ENCODE measurements around the gene TMEM269.

Gene TMEM269, protein sequence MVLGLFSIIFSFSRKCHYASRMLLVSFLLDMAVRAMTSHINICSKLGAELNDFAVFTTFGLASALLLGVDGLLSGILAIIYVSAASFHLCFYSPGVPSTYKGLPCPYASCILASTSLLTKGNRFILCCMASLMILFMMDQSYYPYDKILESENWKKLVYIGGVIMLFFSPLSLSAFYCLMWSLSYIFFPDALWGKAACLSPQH

DNA sequence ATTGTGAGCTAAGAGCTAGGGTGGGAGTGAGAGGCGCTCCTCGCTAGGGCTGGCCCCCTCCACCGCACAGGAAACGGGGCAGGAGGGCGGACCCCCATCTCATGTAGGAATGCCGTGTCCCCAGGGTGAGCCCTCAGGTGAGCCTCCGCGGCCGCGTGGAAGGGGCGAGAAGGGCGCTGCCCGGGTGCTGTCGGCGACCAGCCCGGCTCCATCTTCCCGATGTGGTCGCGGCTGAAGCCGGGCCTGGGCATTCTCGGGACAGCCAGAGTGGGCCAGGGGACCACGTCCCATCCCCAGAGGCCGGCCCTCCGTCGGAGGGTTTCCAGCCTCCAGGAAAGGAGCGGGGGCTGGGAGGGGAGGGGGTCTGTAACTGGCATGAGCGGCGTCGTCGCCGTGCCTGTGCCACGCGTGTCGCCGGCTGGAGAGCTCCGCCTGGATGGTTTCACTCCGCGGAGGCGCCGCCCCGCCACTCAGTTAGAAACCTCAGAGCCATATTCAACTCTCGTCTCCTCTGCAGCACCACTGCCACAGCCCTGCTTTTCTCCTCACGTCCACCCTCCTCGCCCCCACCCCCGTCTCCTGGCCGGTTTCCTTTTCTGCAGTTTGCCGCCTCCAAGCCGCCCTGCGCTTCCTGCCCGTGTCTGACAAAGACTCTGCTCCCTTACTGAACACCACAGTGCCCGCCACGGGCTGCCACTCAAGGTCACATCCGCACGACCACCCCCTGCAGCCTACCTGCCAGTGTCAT is at the start of gene TMEM269:
TMEM269 (plus strand) TSS at position 46 of the 748 bp plus-strand sequence. CDS start 4,903 bp downstream, outside the sequence.
- no peak for DNase-seq (ENCODE audit: low spot score)

- no peak for DNase-seq (ENCODE audit: low spot score)
Observed at GRCh38 chr1:42735056-42735455, 49.7 kb upstream of the TMEM269 start.

DNA sequence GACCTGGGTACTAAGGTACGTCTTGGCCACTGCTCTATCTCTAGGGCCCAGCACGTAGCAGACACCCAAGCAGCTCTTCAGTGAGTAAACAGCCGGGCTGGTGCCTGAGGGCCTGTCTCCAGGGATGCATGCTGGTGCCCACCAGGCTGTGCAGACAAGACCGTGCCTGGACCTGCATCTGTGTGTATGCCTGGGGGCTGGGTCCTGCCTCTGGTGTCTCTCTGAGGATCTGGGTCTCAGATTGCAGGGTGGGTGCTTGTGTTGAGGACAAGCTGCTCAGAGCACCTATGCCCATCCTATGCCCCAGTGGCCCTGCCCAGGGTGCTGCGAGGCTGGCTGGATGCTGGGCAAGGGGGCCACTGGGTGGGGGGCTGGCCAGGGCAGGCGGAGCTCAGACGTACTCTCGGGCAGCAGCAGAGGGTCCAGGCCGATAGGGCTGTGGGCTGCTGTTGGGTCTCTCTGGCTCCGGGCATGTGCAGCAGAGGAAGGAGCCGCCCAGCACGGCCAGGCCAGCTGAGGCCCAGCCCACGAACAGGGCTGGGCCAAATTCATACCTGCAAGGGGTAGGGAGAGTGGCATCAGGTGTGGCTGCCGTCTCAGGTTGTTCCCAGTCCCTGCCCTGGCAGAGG is 49.2 kb upstream of the TMEM269 start:
- DNase-seq (ENCODE audit: low spot score) = no peak

DNA sequence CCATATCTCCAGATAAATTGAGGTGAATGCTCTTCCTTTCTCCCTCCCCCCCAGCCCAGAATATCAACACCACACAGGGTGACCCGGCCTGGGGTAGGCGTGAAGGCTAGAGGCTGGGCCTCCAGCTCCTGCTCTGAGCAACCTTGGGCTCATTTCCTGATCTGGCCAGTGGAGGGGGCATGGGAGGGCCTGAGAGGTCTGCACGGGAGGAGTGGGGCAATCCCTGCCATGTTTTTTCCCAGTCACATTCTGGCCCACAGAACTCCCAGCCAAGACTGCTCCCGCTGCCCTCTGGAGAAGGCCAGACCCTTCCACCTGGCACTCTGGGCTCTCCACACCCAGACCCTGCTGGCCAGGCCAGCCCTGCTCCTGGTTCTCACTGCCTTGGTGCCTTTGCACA is 48.6 kb upstream of the TMEM269 start:
- DNase-seq (ENCODE audit: low spot score) = no peak

GRCh38 chr1:42736571-42737200 is 48.1 kb upstream of the TMEM269 start:
- no peak for DNase-seq (ENCODE audit: low spot score)

GRCh38 chr1:42737257-42737656 is 47.5 kb upstream of the TMEM269 start:
- DNase-seq (ENCODE audit: low spot score) = peak; percentile 59

DNA sequence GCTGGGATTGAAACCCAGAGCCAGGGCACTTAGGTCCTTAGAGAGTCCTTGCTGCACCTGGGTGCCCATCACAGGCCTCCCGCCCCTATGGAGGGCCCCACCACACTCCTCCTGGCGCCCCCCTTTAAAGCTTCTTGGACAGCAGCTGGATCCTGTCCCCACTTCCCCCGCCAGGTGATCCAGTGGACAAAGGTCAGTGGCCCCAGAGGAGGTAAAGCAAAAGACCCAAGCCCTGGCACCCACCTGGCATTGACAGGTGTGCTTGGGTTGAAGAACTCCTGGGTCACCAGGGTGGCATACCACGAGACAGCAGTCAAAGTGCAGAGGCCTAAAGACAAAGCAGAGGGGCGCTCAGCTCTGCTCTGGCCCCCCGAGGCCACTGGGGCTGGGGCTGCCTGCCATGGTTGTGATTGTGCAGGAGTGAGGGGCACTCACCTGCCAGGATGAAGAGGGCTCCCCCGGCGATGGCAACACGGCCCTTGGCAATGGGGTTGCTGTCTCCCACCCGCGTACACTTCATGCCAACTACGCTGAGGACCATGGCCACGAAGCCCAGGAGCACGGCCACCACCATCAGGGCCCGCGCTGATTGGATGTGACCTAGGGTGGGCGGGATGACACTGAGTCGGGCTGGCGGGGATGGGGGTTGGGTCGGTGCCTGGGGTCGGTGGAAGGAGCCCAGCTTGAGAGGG is 46.7 kb upstream of the TMEM269 start:
- no peak for DNase-seq (ENCODE audit: low spot score)

- no peak for DNase-seq (ENCODE audit: low spot score)
Observed at GRCh38 chr1:42738678-42739226, 46.0 kb upstream of the TMEM269 start.

GRCh38 chr1:42739753-42740700 is 44.8 kb upstream of the TMEM269 start, which contains the start of gene CLDN19:
Gene CLDN19 (minus strand): TSS chr1:42740236. CDS start chr1:42740063, 173 bp downstream.
- DNase-seq (ENCODE audit: low spot score) = no peak

DNA sequence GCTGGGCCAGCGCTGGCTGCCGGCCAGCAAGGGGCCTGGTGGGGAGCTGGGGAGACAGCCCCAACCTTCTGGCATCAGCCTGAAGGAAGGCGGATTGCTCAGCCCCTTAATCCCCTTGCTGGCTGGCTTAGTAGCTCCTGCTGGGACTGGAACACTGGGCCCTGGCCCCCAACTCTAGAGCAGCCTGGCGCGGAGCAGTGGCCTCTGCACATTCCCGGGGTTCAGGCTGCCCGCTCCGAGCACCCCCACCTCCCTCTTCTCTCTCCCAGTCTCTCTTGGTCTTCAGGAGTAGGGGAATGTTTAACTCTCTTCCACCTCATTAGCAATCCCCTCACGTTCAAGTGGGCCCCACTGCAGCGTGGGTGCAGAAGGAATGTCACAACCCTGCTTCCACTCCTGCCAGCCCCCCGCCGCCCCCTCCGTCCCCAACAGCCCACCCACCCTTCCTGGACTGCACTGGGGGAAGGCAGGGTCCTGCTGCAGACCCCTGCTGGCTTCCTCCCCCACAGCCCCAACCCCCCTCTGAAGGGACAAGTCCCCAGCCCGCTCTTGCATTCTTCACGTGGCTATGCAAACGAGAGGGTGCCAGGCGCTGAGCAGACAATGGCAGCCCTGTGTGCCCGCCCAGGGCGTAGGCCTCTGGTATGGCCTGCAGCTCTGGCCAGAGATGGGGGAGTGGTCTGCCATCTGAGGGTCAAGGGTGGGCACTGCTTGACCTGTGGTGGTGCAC is 43.8 kb upstream of the TMEM269 start:
- no peak for DNase-seq (ENCODE audit: low spot score)

GRCh38 chr1:42741706-42742105 is 43.1 kb upstream of the TMEM269 start:
- DNase-seq (ENCODE audit: low spot score) = no peak

DNA sequence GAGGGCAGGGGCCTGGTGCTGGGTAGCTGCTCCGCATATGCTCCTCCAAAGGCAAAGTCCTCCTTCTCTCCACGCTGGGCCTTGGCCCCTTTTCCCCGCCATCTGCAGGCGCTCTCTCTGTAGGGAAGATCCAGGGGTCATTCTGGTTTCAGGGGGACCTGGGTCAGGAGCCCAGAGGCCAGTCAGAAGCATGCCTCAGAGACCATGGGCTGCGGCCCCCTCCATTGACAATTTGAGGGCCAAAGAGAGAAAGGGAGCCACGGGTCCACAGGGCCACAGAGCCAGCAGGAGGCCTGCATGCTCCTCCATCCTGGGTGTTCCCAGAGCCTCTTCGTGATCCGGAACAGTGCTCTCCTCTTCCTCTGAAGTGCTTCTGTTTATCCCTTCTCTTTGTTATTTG is 42.6 kb upstream of the TMEM269 start:
- no peak for DNase-seq (ENCODE audit: low spot score)

DNA sequence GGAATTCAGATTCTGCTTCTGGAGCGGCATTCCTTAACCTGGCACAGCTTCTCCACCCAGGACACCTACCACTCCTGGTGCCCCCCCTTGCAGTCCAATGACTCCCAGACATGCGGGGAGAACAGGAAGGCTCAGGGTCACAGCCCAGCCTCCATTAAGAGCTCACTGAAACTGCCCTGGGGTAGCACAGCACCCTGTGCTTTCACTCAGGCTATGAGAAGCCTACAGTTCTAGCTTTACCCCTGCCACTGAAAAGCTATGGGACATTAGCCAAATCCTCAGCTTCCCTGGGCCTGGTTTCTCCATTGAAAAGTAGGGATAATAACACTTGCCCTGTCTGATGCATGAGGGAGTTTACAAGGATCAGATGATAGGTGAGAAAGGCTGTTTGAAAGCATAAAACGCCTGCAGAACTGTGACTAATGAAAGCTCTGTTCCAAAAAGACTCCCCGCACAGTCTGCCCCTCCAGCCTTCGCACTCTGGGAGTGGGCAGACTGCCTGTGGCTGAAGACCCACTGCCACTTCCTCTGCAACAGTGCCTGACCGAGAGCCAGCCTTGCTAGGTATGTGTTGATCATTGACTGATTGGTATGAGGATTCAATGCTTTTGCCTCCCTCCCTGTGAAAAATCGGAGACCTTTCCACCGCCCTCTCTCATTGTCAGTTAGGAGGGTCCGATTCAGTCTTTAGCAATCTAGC is 42.0 kb upstream of the TMEM269 start:
- no peak for DNase-seq (ENCODE audit: low spot score)

GRCh38 chr1:42743317-42744147 is 41.3 kb upstream of the TMEM269 start:
- DNase-seq (ENCODE audit: low spot score) = no peak

GRCh38 chr1:42744148-42744413 is 40.7 kb upstream of the TMEM269 start:
- DNase-seq (ENCODE audit: low spot score) = no peak

DNA sequence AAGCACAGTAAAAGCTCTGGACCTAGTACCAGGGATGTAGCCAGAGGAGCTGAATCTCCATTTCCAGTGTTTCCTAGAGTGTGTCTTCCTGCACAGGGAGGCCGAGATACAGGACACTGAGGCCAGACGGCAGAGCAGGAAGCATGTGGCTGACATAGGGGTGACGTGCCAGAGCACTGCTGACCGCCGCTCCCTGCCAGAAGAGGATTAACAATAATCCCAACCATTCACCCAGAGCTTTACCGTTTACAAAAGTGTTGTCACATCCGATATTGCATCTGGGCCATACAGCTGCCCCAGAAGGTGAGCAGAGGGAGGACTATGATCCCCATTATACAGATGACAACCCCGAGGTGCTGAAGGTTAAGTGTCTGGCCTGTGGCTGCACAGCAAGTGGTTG is 38.9 kb upstream of the TMEM269 start:
- DNase-seq (ENCODE audit: low spot score) = peak; percentile 61

DNA sequence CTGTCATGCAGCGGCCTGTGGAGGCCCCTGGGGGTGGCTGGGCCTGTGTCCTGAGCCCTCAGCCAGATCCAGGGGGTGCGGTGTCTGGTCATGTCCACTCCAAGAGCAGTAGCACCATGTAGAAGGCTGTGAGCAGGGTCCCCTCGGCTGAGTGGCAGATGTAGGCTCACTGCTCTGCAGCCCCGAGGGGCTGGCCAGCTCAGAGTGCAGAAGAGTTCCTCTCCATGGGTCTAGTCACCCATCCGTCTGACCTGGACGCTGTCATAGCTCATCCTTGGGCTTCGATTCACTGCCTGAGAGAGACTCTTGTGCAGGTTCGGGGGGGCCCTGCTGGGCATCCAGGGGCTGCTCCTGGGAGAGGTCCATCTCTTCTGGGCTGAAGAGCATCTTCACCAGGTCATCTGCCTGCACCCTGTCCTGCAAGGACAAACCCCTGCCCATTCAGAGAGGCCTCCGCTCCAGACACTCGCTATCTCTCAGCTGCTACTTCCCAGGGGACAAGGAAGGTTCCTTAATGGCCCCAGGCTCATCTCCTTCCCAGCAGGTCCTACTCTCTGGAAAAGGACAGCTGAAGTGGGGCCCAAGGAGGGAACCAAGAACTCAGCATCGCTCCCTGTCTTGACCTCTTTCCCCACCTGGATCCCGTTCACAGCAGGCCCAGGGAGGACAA is 38.2 kb upstream of the TMEM269 start:
- DNase-seq (ENCODE audit: low spot score) = no peak

DNA sequence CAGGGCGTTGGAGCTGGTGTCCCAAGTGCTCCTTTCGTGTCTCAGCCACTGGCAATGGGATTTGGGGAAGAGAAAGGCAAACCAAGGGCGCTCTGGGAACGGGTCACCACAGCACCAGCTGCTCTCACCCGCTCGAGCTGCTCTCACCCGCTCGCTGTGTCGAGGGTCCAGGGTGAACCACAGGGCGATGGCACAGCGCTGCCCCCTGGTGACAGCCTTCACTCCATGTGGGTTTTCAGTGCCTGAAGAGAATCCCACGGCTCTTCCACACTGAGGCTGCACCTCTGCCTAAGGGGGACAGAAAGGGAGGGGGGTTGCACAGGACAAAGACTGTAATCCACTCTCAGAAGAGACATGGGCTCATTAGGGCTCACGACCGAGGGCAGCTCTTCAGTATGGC is 37.7 kb upstream of the TMEM269 start:
- peak; percentile 30 for DNase-seq (ENCODE audit: low spot score)
